Stimulated activated naive CD8-positive, alpha-beta T cell treated with anti-CD3 and anti-CD28 coated beads, Interleukin-15, Interleukin-2, amounts not matched to agents 100 U/mL and 50 U/mL, for 24 hours (primary cell): ENCODE measurements around the gene MBP.
A peak's percentile ranks its signal among the peaks of the same experiment; 100 is the strongest.

Experiments used
- ATAC-seq: fragments of 150-1000 bp; cut with Tn5 transposase; one replicate; pipeline ENCODE4 v1.10.0; 2021
- DNase-seq: peaks from one replicate; pipeline ENCODE4 v3.0.0; 2021

MBP gene

GRCh38 chr18:76986406-76986805 is 146.2 kb downstream of the MBP start:
- ATAC-seq, result no peak

GRCh38 chr18:76985951-76986236 is 146.7 kb downstream of the MBP start:
- ATAC-seq (no peak), DNase-seq (no peak)

More at GRCh38 chr18:76986406-76986805, 146.2 kb downstream of the MBP start:
- DNase-seq, result no peak

GRCh38 chr18:76985156-76985950 is 147.2 kb downstream of the MBP start:
- ATAC-seq (no peak), DNase-seq (no peak)

DNA sequence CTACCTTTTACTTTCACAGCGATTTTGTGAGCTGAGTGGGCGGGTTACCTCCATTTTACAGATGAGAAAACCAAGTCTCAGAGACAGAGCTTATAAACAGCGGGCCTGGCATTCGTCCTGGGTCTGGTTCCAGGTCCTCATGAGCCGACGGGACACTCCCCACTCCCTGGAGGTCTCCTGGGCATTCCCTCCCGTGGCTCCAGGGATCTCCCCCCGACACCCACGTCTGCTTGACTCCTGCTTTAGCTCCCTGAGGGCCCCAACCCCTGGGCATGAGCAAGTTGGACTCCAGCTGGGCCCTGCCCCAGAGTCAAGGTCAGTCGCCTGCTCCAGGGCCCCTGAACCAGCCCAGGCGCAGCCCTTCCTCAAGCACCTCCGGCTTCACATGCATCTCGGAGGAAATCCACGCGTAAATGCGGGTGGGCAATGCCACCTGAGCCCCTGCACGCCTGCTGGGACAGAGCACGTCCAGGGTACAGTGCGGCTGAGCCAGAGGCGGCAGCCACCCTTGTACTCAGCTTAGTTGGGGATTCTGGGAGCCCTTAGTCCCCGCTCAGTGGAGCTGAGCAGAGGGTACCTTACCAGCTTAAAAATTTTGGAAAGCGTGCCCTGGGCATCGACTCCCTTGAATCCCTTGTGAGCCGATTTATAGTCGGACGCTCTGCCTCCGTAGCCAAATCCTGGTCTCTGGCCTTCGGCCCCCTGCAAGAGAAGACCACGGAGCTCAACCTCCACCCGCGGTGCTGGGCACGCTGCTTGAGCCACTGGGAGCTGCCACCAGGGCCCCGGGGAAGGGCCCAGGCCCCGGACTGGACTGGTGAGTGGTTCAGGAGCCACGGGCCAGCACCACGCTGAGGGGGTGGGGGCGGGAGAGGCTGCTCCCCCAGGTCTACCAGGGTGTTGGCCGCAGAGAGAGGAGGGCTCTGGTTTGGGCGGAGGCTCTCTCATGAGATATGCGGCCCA is 148.1 kb downstream of the MBP start:
- no peak for ATAC-seq

DNA sequence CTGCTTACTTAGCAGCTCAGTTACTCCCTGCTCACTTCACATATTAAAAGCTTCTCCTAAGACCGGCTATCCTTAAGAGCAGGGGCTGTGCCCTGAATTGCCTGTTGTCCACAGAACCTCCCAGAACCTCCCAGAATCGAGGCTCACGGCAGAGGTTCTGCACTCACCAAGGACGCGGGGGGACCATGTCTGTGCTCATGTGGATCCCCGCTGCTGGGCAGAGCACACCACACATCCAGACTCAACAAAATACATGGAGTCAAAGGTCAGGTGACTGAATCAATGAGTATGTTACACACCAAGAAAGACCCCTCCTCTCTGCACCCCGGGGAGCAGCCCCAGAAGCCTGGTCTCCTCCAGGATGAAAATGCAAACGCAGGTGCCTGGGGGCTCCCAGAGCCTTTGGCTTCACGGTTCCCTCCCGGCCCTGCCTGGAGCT is 149.0 kb downstream of the MBP start:
- ATAC-seq (no peak), DNase-seq (no peak)

More for the DNA sequence above, 148.1 kb downstream of the MBP start:
- no peak for DNase-seq

- ATAC-seq, result peak; percentile 95
- peak; percentile 93 for DNase-seq
Measured at GRCh38 chr18:76982841-76983583, 149.6 kb downstream of the MBP start.

GRCh38 chr18:76982038-76982437 is 150.5 kb downstream of the MBP start:
- DNase-seq (no peak), ATAC-seq (no peak)

DNA sequence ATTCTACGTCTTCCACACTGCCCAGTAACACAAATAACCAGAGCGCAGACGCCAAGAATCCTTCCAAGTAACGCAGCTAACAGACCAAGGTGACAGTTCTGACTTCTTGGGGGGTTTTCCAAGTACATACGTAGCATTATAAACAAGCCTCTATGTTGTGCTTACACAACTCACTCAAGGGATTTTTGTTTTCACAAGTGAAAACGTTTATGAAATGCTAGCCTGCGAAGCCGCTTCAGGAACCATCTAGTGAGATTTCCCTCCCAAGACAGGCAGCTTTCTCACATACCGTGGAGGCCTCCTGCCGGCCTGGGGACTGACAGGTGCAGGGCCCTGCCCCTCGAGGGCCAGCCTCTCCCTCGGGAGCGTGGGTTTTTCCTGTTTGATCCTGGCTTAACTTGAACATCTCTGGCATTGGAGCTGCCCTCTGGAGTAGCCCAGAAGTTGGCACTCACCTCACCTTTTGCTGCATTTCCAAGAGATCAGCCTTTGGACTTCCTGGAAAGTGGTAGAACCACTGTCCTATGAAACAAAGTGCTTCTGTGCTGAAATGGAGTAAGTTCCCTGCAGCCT is 151.1 kb downstream of the MBP start:
- no peak for ATAC-seq
- no peak for DNase-seq

- DNase-seq, result no peak
- ATAC-seq, result no peak
Measured at GRCh38 chr18:76980663-76981395, 151.8 kb downstream of the MBP start.

DNA sequence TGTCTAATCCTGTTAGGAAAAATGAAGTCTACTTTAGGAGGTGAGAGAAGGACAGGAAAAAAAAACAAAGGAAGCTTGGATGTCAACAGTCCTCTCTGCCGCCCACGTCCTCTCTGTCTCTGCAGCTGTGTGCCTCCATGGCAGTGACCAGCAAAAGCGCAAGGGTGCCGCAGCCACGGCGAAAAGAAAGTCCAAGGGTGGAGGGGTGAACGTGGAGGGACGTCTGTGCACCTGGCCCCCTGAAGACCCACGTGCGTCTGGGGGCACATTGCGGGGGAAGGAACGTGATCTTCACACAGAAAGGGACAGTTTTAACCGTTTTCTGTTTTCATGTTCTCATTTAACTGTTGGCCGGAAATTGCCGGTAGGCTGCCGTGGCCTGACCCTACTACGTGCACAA is 152.7 kb downstream of the MBP start:
- no peak for DNase-seq

DNA sequence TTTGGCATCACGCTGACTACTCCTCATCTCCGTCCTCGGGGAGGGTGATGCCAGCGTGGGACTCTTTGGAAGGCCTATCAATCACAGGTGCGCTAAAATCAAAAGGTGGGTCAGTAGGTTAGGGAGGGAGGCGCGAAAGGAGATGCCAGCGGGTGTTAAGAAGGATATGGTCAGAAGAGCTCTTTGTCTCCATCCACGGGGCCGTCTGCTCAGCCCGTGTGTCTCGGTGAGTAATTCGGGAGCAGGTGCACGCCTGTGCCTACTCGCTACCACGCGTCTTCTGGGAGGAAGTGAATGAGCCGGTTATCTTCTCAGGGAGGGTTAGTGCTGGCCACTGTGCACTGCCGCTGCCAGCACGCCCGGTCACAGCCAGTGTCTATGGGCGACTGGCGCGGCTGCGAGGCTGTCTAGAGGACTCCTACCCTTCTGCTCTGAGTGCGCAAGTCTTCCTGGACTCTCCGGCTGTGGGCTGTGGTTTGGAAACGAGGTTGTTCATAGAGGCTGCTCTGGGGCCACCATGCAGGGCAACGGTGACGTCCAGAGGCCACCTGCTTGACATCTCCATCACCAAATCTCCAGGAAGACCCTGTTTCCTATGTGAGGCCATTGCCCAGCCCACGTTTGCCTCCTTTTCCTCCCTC is 153.4 kb downstream of the MBP start:
- DNase-seq (no peak), ATAC-seq (no peak)

More for the DNA sequence above, 152.7 kb downstream of the MBP start:
- ATAC-seq, result no peak

- DNase-seq (no peak), ATAC-seq (no peak)
Measured at GRCh38 chr18:76978616-76979015, 154.0 kb downstream of the MBP start.

- no peak for DNase-seq
- ATAC-seq, result no peak
Measured at GRCh38 chr18:76977684-76978232, 154.8 kb downstream of the MBP start.

GRCh38 chr18:76977108-76977621 is 155.4 kb downstream of the MBP start:
- ATAC-seq, result no peak
- no peak for DNase-seq

DNA sequence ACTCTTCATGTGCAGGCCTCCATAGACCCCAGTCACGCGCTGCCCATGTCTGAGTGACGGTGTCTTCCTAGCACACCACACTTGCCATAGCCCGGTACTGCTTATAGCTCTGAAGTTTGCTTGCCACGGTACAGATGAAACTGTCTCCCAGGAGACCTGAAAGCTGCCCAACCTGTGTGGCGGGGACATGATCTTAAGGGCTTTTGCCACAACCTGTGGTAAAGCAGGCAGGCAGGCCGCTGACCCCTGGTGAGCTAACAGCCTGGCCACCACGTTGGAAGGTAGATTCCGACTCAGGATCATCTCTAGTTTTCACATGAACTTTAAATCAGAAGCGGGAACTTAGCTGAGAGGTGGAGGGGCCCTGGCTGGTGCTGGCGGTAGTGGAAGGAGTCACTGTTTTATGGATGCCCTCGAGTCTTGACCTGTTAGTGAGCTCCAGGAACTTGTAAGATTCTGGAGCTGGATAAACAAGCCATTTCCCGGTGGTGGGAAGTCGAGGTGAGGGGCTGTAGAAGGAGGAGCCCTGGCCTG is 156.9 kb downstream of the MBP start:
- ATAC-seq, result no peak
- DNase-seq, result no peak

DNA sequence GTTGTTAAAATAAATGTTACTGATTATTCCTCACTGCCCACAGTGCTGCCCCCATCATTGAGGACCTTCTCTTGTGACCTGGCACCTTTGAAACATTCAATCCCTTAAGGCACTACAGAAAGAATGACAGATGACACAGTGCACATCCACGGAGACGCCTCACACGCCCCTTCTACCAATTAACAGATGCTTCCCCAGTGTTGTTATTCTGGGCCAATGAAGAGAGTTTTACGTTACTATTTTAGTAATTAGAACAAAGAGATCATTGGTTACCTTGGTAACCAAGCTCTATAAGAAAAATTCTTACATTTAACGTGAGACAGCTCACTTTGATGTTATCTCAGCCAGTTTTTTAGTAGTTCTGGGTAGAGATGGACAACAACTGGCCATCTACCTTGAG is 158.2 kb downstream of the MBP start:
- DNase-seq (no peak), ATAC-seq (no peak)

GRCh38 chr18:76973520-76974266 is 158.9 kb downstream of the MBP start:
- no peak for DNase-seq
- no peak for ATAC-seq

- ATAC-seq, result no peak
- no peak for DNase-seq
Measured at GRCh38 chr18:76972846-76973519, 159.6 kb downstream of the MBP start.

GRCh38 chr18:76972241-76972640 is 160.3 kb downstream of the MBP start:
- ATAC-seq, result no peak
- no peak for DNase-seq
